Nephron progenitor cell (in vitro differentiated cells): ENCODE results near the gene RABL3.
A peak's percentile ranks its signal among the peaks of the same experiment; 100 is the strongest.
"Not testable (repeated sequence)": the region's sequence is repeated elsewhere in the genome, so short reads cannot be mapped to it uniquely, and the experiment has no call there.

Experiments used
- DNase-seq: peaks from one replicate; pipeline ENCODE4 v3.0.0; 2021
- H3K27ac Mint-ChIP-seq: 2 replicates; pipeline ENCODE4 v1.8.0; 2021; ENCODE audit warnings: mild to moderate bottlenecking, moderate library complexity, mixed read lengths
- H3K27me3 Mint-ChIP-seq: 2 replicates; pipeline ENCODE4 v1.8.0; 2021; ENCODE audit warnings: mild to moderate bottlenecking, low read depth, mixed read lengths; ENCODE audit not compliant: poor library complexity
- H3K36me3 Mint-ChIP-seq: 2 replicates; pipeline ENCODE4 v1.8.0; 2021; ENCODE audit warnings: low read depth, mixed read lengths
- H3K4me1 Mint-ChIP-seq: 2 replicates; pipeline ENCODE4 v1.8.0; 2021; ENCODE audit warnings: mixed read lengths
- H3K4me3 Mint-ChIP-seq: 2 replicates; pipeline ENCODE4 v1.8.0; 2021; ENCODE audit warnings: mild to moderate bottlenecking, moderate library complexity, mixed read lengths
- H3K9me3 Mint-ChIP-seq: 2 replicates; pipeline ENCODE4 v1.8.0; 2021; ENCODE audit warnings: mild to moderate bottlenecking, moderate library complexity, mixed read lengths
- CTCF ChIP-seq: fragments of 200-600 bp; sonication (generic); IDR thresholded peaks from 2 replicates; pipeline ENCODE4 v1.5.0; 2021; ENCODE audit warnings: antibody characterized with exemption

RABL3 gene

GRCh38 chr3:120742198-120742848, at the start of gene RABL3, which contains the start of gene GTF2E1:
TSS of gene RABL3 (minus strand) at chr3:120742516. CDS start at chr3:120742507, 9 bp downstream.
TSS of gene GTF2E1 (plus strand) at chr3:120742744. CDS start at chr3:120750553, 7,809 bp downstream.
- TF ChIP-seq CTCF: no peak
- Mint-ChIP-seq H3K4me3 (peak within 1 kb of the TSS; percentile 92), H3K27me3 (no peaks in the 10 kb centered on the region), H3K4me1 (peaks cover 39% of the 10 kb centered on the region), H3K9me3 (peaks cover 33% of the 10 kb centered on the region), H3K36me3 (peaks cover 37% of the 10 kb centered on the region), H3K27ac (peak within 1 kb of the TSS; percentile 100)
- DNase-seq: peak; percentile 95

GRCh38 chr3:120791913-120792312, 49.6 kb upstream of the RABL3 start:
- no peaks in the 10 kb centered on the region for H3K36me3 Mint-ChIP-seq
- H3K27ac Mint-ChIP-seq: no peak overlapping the region
- H3K4me1 Mint-ChIP-seq: peaks cover under 1% of the 10 kb centered on the region
- H3K9me3 Mint-ChIP-seq: no peaks in the 10 kb centered on the region
- no peak for TF ChIP-seq CTCF
- H3K27me3 Mint-ChIP-seq: no peaks in the 10 kb centered on the region
- DNase-seq: no peak
- no peak overlapping the region for H3K4me3 Mint-ChIP-seq

GRCh38 chr3:120791010-120791409, 48.7 kb upstream of the RABL3 start:
- TF ChIP-seq CTCF: no peak
- no peak for DNase-seq
- Mint-ChIP-seq H3K4me1 (no peaks in the 10 kb centered on the region), H3K36me3 (no peaks in the 10 kb centered on the region), H3K4me3 (no peak overlapping the region), H3K27me3 (no peaks in the 10 kb centered on the region), H3K9me3 (no peaks in the 10 kb centered on the region), H3K27ac (no peak overlapping the region)

DNA sequence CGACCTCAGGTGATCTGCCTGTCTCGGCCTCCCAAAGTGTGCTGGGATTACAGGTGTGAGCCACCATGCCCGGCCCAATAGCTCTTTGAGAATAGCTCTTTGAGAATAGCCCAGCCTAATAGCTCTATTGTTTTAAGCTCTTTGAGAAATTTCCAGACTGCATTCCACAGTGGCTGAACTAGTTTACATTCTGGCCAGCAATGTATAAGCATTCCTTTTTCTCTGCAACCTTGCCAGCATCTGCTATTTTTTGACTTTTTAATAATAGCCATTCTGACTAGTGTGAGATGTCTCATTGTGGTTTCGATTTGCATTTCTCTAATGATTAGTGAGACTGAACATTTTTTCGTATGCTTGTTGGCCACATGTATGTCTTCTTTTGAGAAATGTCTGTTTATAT, 43.5 kb upstream of the RABL3 start:
- not testable (repeated sequence) for H3K4me3 Mint-ChIP-seq, H3K4me1 Mint-ChIP-seq, H3K27ac Mint-ChIP-seq, DNase-seq, H3K9me3 Mint-ChIP-seq, H3K27me3 Mint-ChIP-seq
- H3K36me3 Mint-ChIP-seq: peaks cover 19% of the 10 kb centered on the region

GRCh38 chr3:120780977-120781376, 38.7 kb upstream of the RABL3 start:
- no peak for TF ChIP-seq CTCF
- Mint-ChIP-seq H3K9me3 (no peaks in the 10 kb centered on the region), H3K36me3 (peaks cover 29% of the 10 kb centered on the region), H3K4me1 (no peaks in the 10 kb centered on the region), H3K27me3 (no peaks in the 10 kb centered on the region), H3K27ac (no peak overlapping the region), H3K4me3 (no peak overlapping the region)
- DNase-seq: no peak

DNA sequence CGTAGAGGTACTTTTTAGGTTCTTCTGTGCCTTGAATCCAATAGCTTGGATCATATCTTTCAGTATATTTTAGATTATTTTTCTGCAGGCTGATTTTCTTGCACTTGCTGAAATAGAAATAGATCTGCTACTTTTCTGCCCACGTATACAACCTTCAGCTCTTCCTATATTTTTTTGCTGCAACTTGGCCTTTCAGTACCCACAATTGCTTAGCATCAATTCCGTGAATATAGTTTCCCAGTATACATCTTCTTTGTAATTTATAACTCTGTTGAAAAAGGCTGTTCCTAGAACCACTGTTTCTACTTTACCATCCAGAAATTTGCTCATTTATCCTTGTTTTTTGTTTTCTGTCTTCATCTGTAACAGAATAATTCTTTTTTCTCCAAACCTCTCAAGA, 36.5 kb upstream of the RABL3 start:
- Mint-ChIP-seq H3K4me1 (no peaks in the 10 kb centered on the region), H3K4me3 (no peak overlapping the region), H3K27me3 (no peaks in the 10 kb centered on the region), H3K36me3 (peaks cover 21% of the 10 kb centered on the region), H3K27ac (no peak overlapping the region), H3K9me3 (no peaks in the 10 kb centered on the region)
- no peak for DNase-seq
- TF ChIP-seq CTCF: no peak
